Astrocyte of the hippocampus (primary cell): ENCODE data around the gene PTGFRN.
A peak's percentile ranks its signal among the peaks of the same experiment; 100 is the strongest.

Source experiments
- DNase-seq: peaks from one replicate; pipeline ENCODE4 v3.0.0; 2011; ENCODE audit warnings: low read depth, low spot score

Gene PTGFRN

DNA sequence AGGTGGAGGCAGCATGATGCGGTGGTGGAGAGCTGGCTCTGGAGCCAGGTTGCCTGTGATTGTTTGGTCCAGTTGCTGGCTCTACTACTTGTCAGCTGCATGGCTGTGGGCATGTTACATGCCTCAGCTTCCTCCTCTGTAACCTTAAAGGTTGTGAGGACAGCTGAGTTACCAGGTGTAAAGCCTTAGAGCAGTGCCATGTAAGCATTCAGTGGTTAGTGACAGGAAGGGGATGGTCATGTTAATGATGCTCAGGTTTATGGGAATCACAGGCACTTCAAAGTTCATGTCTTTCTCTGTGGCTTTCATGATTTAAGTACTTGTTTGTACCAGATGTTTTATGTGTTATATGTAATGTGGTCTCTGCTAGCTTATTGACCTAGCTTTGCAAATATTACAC, 32.6 kb downstream of the PTGFRN start:
- no peak for DNase-seq

DNA sequence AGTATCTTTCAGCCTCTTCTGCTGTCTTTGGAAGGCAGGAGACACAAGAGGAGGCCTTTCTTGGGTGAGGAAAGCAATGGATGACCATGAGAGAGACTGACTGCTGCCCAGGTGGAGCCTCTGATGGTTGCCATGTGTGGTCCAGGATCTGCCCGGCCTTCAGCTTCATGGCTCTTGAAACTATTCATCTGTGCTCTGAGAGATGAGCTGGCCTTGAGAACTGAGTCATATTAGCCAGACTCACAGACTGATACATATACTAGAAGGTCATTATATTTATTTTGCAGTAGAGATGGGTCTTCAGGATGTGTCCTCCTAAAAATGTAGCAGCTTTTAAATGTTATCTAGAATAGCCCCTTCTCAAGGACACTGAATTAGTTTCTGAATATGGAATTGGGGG, 33.7 kb downstream of the PTGFRN start:
- no peak for DNase-seq

GRCh38 chr1:116944613-116945012, 34.9 kb downstream of the PTGFRN start:
- DNase-seq = no peak

- DNase-seq = no peak
These were observed 35.7 kb downstream of the PTGFRN start for GRCh38 chr1:116945421-116945820.

- DNase-seq = no peak
These were observed 36.3 kb downstream of the PTGFRN start for GRCh38 chr1:116945996-116946395.

DNA sequence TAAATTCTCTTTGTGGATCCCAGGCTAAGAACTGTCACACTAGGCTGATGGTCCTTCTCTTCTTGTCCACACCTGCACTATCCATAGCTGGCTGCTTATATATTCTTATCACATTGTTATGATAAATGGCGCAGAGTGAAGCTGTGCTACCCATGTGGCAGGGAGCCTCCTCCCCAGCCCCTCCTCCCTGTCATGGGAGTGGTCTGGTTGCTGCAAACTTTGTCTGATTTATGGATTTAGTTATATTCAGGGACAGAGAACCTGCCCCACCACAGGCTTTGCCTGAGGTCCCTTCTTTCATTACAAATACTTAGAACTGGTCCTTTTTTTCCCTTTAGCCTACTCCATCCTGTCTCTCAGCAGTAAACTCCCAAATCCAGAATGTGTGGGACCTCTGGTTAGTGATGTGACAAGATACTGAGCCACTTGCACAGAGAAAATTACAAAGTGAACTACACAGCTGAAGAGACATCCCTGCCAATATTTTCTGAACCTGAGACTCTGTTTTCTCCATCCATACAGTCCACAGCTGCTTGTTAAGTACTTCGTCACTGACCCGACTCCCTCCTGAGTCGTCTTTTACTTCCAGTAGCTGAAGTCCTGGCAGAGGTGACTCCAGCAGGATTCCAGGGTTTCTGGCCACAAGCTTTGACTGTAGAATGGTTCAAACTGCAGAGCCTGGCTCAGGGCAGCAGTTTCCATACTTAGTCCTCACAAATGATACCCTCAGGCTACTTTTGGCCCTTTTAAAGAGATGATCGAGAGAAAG, 37.6 kb downstream of the PTGFRN start:
- peak; percentile 22 for DNase-seq

DNA sequence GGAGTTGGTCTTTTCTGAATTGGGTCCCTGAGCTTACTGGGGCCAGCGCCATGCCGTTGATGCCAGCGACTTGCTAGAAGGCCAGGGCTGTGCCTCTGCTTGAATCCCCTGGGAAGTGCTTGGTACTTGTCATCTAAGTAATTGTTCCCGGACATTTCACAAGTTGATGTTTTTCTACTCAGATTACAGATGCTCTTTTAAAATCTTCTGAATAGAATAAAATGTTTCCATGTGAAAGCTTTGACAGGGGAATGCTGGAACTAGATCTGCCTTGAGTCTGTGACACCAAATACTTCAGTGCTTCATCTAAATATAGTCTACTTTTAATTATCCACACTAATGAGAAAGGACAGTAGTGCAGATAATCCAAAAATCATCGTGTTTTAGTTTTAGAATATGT, 38.3 kb downstream of the PTGFRN start:
- DNase-seq = no peak

- no peak for DNase-seq
These were observed 38.9 kb downstream of the PTGFRN start for GRCh38 chr1:116948642-116949041.

GRCh38 chr1:116949213-116949985, 39.7 kb downstream of the PTGFRN start:
- no peak for DNase-seq

GRCh38 chr1:116950517-116951199, 40.9 kb downstream of the PTGFRN start:
- DNase-seq = peak; percentile 50

DNA sequence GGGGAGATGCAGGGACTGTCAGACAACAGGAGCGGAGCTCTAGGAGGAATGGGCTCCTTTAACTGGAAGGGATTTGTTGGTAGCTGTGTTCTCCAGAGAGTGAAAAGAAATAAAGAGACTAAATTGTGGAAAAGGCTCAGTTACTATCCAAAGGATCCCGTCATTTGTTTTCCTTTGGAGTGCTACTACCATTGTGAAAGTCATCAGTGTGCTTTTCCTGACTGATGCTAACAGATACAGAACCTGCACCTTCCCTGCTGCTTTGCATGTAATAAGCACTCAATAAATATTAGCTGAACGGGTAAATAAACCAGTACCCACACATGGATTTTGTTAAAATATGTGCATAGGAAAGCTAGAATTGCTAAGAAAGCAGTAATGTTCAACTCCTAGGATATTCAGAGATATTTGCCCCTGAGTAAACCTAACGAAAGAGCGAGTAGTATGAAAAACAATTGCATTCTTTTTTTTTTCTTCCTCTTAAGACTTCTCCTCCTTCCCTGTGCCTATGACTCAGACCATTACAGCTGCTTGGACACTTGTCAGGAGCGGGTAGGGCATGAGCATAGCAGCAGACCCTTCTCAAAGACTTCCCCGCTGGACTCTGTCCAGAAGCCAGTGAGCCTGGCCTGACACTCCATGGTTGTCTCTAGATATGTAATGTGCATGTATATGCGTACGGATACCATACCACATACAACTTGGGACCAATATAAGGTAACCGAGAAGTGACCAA, 41.7 kb downstream of the PTGFRN start:
- DNase-seq = peak; percentile 91

DNA sequence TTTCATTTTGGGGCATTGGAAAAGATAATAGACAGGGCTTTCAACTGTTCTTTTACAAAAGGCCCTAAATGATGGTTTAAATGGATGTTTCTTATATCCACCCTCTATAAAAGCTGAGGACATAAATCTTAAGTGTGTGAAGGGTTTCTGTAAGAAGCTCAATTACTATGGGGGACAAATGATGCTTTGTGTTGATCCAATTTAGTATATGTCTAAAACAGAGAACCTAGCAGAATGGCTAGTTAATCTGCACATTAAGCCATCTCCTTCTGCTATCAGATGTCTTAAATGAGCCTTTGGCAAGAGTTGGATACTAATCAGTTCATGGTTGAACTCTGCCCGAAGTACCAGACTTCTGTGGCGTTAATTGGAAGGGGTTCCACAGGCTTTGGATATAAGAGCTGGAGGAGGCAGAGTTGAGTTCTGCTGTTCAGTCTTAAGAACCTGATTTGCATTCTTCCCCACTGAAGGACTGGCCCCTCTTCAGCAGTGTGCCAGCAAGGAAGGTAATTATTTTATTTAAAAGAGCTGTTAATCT, 43.1 kb downstream of the PTGFRN start:
- peak; percentile 26 for DNase-seq

- DNase-seq = no peak
These were observed 44.7 kb downstream of the PTGFRN start for GRCh38 chr1:116954440-116954839.

GRCh38 chr1:116956378-116956777, 46.7 kb downstream of the PTGFRN start:
- DNase-seq = no peak

GRCh38 chr1:116957646-116958045, 47.9 kb downstream of the PTGFRN start:
- DNase-seq = no peak

DNA sequence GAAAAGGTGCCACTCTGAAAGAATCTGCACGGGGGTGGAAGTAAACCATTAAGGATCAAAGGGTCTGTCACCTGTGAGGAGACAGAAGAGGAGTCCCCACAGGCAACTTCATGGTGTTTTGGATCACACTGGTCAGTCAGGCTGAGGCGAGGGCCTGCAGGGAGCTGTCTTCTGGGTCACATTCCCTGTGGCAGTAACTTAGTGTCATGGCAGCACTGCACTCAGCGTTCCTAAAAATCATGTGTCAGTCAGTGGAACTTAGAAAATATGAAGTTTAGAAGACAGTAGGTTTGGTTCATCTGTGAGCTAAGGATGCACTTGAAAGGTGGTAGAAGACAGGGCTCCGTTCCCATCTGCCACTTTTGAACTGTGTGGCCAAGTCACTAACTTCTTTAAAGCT, 48.4 kb downstream of the PTGFRN start:
- DNase-seq = no peak

GRCh38 chr1:116958977-116959376, 49.3 kb downstream of the PTGFRN start:
- DNase-seq = no peak

DNA sequence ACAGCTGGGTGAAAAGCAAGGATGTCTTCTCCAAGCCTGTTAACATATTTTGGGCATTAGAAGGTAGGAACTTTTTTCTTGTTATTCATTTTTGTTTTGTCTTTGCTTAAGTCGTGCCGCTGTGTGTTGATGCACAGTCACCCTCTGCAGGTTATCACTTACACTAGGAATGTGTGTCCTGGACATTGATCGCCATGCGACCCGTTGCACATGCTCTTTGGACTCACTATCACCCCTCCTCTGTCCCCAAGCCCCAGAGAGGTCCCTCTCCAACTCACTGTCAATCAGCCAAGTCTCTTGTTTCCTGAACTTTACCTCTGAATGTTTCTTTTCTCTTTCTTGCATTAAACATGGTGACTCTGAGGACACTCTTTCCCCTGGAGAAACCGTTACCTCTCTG, 51.9 kb downstream of the PTGFRN start:
- no peak for DNase-seq

GRCh38 chr1:116962987-116963639, 53.4 kb downstream of the PTGFRN start:
- peak; percentile 59 for DNase-seq

GRCh38 chr1:116966791-116967190, 57.1 kb downstream of the PTGFRN start:
- no peak for DNase-seq

GRCh38 chr1:116968724-116969123, 59.0 kb downstream of the PTGFRN start:
- DNase-seq = no peak
